ENCODE data around the gene GPR142. TPM values are rescaled to one million over a fixed set of nuclear protein-coding genes. Genes with fewer than 3 reads are reported as not detected.

Gene GPR142
- polyA plus RNA-seq, 1 of the 3 experiments (the other 2 are of a cell fraction), result not detected

GRCh38 chr17:74389084-74389753 is 21.9 kb downstream of the GPR142 start (continued):
- TF ChIP-seq IRF3 (IDR thresholded peaks at IDR 0.05; ENCODE audit: low read depth, low read length) (no peak), GATA2 (CRISPR knock-in tag; IDR thresholded peaks at IDR 0.05) (no peak), USF2 (IDR thresholded peaks at IDR 0.05; ENCODE audit: borderline replicate concordance, low read depth, low read length) (no peak), CHD2 (IDR thresholded peaks at IDR 0.05; ENCODE audit: low read length, partially characterized antibody) (no peak), USF1 (IDR thresholded peaks at IDR 0.05; ENCODE audit: borderline replicate concordance, low read depth) (no peak), PBX3 (IDR thresholded peaks at IDR 0.05) (no peak), RFX5 (IDR thresholded peaks at IDR 0.05; ENCODE audit: low read length) (no peak), GABPA (IDR thresholded peaks at IDR 0.05; ENCODE audit: low read depth) (no peak)

GRCh38 chr17:74389937-74390679 is 22.8 kb downstream of the GPR142 start:
- no peaks in the 10 kb centered on the region for H3F3A ChIP-seq (replicated peaks; ENCODE audit: insufficient read depth)
- H3K27me3 ChIP-seq (ENCODE audit: insufficient read depth), result no peaks in the 10 kb centered on the region
- H3K27ac ChIP-seq (ENCODE audit: low read depth in 2 of 2, low read length in 1 of 2), result no peak overlapping the region
- H4K20me1 ChIP-seq (ENCODE audit: insufficient read depth), result no peaks in the 10 kb centered on the region
- WGBS (ENCODE audit: low lambda C conversion rate), result 14% methylated on average over 2 of the region's 2 CpGs
- H3K79me2 ChIP-seq (ENCODE audit: insufficient read depth), result no peaks in the 10 kb centered on the region
- no peaks in the 10 kb centered on the region for H3K36me3 ChIP-seq (replicated peaks in 1 of 2; ENCODE audit: control insufficient read depth in 1 of 2, insufficient read depth in 2 of 2, low read length in 1 of 2)
- ChIA-PET POLR2A (no interaction called here), CTCF (interaction anchor here (1.5 to 8.6 kb wide), 7 partner anchors 10 to 176 kb away, joined by 5 to 80 read pairs (median 24); partner anchors contain the start of gene GPR142)
- H3K9me2 ChIP-seq, result no peaks in the 10 kb centered on the region
- no peak overlapping the region for H3K4me2 ChIP-seq
- no peak overlapping the region for H3K4me3 ChIP-seq (ENCODE audit: low read depth in 2 of 2, low read length in 1 of 2)
- no peaks in the 10 kb centered on the region; a peak in 1 of 4 replicates for H3K4me1 ChIP-seq (ENCODE audit: control insufficient read depth in 1 of 2, insufficient read depth in 2 of 2, low read depth in 1 of 2, low read length in 1 of 2)
- no peak overlapping the region for H2AFZ ChIP-seq (ENCODE audit: low read depth)
- H3K9ac ChIP-seq, result no peak overlapping the region
- no peaks in the 10 kb centered on the region for H3K9me3 ChIP-seq
- DNase-seq, result no peak
- TF ChIP-seq MEF2A (IDR thresholded peaks at IDR 0.05; ENCODE audit: borderline replicate concordance, low read depth) (no peak), USF1 (IDR thresholded peaks at IDR 0.05; ENCODE audit: borderline replicate concordance, low read depth) (no peak), CHD2 (IDR thresholded peaks at IDR 0.05; ENCODE audit: low read length, partially characterized antibody) (no peak), SMC3 (IDR thresholded peaks at IDR 0.05; ENCODE audit: low read depth, low read length) (no peak), NFIC (IDR thresholded peaks at IDR 0.05; ENCODE audit: borderline replicate concordance) (no peak), MAX (IDR thresholded peaks at IDR 0.05; ENCODE audit: low read depth) (no peak), EZH2phosphoT487 (IDR thresholded peaks at IDR 0.05; ENCODE audit: borderline replicate concordance, low read depth) (no peak), SIN3A (IDR thresholded peaks at IDR 0.05; ENCODE audit: borderline replicate concordance, low read depth, low read length) (no peak), IRF3 (IDR thresholded peaks at IDR 0.05; ENCODE audit: low read depth, low read length) (no peak), MXI1 (IDR thresholded peaks at IDR 0.05; ENCODE audit: low read depth, low read length) (no peak), TEAD4 (IDR thresholded peaks at IDR 0.05; ENCODE audit: borderline replicate concordance, insufficient read depth) (no peak), TAF1 (IDR thresholded peaks at IDR 0.05; ENCODE audit: borderline replicate concordance, low read depth, low read length) (no peak), RCOR1 (IDR thresholded peaks at IDR 0.05; ENCODE audit: low read length) (no peak), PBX3 (IDR thresholded peaks at IDR 0.05) (no peak), EP300 (IDR thresholded peaks at IDR 0.05; ENCODE audit: borderline replicate concordance in 1 of 2, low read depth in 1 of 2, low read length in 1 of 2) (no peak), RXRA (IDR thresholded peaks at IDR 0.05; ENCODE audit: borderline replicate concordance, low read depth) (no peak), POLR2AphosphoS5 (IDR thresholded peaks at IDR 0.05; ENCODE audit: low read depth, low read length) (no peak)

Data from SK-N-SH (cell line).